Loucy (cell line): ENCODE data around the gene HOXA10.

Source experiments
- CTCF ChIP-seq: fragments of 200-600 bp; sonication (generic); conservative IDR thresholded peaks from 2 replicates; pipeline ENCODE4 v1.5.1; 2014; ENCODE audit warnings: mild to moderate bottlenecking, antibody characterized with exemption, low read length
- EZH2phosphoT487 ChIP-seq: fragments of 200-600 bp; IDR thresholded peaks from 2 replicates; pipeline ENCODE4 v1.6.1; 2018; ENCODE audit warnings: antibody characterized with exemption, mild to moderate bottlenecking, moderate library complexity, borderline replicate concordance

GRCh38 chr7:27151341-27151930, 22.7 kb downstream of the HOXA10 start:
- TF ChIP-seq CTCF (no peak), EZH2phosphoT487 (no peak)
